ENCODE measurements around the gene SLC23A2.

Gene SLC23A2

DNA sequence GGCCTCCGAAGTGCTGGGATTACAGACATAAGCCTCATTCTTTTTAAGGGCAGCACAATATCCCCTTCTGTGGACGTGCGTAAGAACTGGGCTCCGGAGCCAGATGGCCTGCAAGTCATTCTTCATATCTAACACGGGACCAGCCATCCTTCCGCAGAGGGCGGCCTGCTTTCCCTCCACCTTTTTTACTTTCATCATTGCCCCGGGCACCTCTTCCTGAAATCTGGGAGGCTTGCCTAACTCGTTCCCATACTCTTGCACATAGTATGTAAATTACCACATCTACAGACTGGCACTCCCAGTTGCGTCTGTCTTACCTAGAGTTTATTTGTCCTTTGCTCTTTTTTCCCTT lies 29.9 kb upstream of the SLC23A2 start:
- no peak for TF ChIP-seq FOXP2 (optimal IDR thresholded peaks at IDR 0.05; ENCODE audit: borderline replicate concordance, extremely low read depth, extremely low read length, insufficient read depth)
- no peak for TF ChIP-seq SIN3A (IDR thresholded peaks at IDR 0.05; ENCODE audit: borderline replicate concordance, insufficient read depth, low read length)
- no peak for TF ChIP-seq POLR2AphosphoS5 (IDR thresholded peaks at IDR 0.05; ENCODE audit: low read depth, low read length)
- TF ChIP-seq, protein P1, sequence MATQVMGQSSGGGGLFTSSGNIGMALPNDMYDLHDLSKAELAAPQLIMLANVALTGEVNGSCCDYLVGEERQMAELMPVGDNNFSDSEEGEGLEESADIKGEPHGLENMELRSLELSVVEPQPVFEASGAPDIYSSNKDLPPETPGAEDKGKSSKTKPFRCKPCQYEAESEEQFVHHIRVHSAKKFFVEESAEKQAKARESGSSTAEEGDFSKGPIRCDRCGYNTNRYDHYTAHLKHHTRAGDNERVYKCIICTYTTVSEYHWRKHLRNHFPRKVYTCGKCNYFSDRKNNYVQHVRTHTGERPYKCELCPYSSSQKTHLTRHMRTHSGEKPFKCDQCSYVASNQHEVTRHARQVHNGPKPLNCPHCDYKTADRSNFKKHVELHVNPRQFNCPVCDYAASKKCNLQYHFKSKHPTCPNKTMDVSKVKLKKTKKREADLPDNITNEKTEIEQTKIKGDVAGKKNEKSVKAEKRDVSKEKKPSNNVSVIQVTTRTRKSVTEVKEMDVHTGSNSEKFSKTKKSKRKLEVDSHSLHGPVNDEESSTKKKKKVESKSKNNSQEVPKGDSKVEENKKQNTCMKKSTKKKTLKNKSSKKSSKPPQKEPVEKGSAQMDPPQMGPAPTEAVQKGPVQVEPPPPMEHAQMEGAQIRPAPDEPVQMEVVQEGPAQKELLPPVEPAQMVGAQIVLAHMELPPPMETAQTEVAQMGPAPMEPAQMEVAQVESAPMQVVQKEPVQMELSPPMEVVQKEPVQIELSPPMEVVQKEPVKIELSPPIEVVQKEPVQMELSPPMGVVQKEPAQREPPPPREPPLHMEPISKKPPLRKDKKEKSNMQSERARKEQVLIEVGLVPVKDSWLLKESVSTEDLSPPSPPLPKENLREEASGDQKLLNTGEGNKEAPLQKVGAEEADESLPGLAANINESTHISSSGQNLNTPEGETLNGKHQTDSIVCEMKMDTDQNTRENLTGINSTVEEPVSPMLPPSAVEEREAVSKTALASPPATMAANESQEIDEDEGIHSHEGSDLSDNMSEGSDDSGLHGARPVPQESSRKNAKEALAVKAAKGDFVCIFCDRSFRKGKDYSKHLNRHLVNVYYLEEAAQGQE (IDR thresholded peaks at IDR 0.05; ENCODE audit: insufficient read depth in 1 of 2, low read depth in 2 of 2, low read length in 2 of 2), result no peak
- TF ChIP-seq TAF1 (IDR thresholded peaks at IDR 0.05; ENCODE audit: borderline replicate concordance, insufficient read depth, low read length), result no peak

DNA sequence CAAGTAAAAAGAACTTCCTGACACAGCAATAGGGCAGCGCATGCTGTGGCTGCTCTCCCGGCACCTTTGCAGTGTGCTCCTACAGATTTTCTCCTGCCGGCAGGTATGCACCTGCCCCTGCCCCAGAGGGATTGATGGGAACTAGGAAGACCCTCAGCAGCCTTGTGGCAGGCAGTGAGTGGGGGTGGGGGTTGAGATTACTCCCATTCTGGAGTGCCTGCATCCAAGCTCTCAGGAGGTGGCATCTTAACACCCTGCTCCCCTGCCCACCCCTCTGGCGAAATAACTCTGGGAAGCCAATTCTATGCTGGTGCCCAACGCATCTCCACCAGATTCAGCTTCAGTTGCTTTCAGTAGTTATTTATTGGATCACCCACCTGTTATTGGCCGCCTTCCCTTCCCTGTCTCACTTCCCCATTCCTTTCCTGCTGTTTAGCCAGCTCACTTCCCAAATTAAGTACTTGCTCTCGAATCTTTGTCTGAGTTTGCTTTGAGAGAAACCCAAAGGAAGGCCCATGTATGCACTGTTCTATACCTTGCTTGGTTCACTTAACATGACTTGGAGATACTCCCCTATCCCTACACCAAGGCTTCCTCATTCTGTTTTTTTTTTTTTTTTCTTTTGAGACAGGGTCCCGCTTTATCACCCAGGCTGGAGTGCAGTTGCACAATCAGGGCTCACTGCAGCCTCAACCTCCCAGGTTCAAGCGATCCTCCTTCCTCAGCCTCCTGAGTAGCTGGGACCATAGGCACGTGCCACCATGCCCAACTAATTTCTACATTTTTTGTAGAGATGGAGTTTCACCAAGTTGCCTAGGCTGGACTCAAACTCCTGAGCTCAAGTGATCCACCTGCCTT lies 29.3 kb upstream of the SLC23A2 start:
- no peak for TF ChIP-seq FOXP2 (optimal IDR thresholded peaks at IDR 0.05; ENCODE audit: borderline replicate concordance, extremely low read depth, extremely low read length, insufficient read depth)
- TF ChIP-seq, protein P1 (IDR thresholded peaks at IDR 0.05; ENCODE audit: insufficient read depth in 1 of 2, low read depth in 2 of 2, low read length in 2 of 2), result no peak
- TF ChIP-seq POLR2AphosphoS5 (IDR thresholded peaks at IDR 0.05; ENCODE audit: low read depth, low read length), result no peak
- no peak for TF ChIP-seq SIN3A (IDR thresholded peaks at IDR 0.05; ENCODE audit: borderline replicate concordance, insufficient read depth, low read length)

DNA sequence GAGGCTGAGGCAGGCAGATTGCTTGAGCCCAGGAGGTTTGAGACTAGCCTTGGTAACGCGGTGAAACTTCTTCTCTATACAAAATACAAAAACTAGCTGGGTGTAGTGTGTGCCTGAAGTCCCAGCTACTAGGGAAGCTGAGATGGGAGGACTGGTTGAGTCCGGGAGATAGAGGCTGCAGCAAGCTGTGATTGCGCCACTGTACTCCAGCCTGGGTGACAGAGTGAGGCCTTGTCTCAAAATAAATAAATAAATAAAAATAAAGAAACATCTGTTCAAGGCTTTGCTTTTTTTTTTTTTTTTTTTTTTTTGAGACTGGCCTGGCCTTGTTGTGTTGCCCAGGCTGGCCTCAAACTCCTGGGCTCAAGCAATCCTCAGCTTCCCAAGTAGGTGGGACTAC lies 23.7 kb upstream of the SLC23A2 start:
- no peak for TF ChIP-seq SIN3A (IDR thresholded peaks at IDR 0.05; ENCODE audit: borderline replicate concordance, insufficient read depth, low read length)
- no peak for TF ChIP-seq FOXP2 (optimal IDR thresholded peaks at IDR 0.05; ENCODE audit: borderline replicate concordance, extremely low read depth, extremely low read length, insufficient read depth)
- no peak for TF ChIP-seq POLR2AphosphoS5 (IDR thresholded peaks at IDR 0.05; ENCODE audit: low read depth, low read length)
- TF ChIP-seq, protein P1 (IDR thresholded peaks at IDR 0.05; ENCODE audit: insufficient read depth in 1 of 2, low read depth in 2 of 2, low read length in 2 of 2), result no peak
- TF ChIP-seq TAF1 (IDR thresholded peaks at IDR 0.05; ENCODE audit: borderline replicate concordance, insufficient read depth, low read length), result no peak

DNA sequence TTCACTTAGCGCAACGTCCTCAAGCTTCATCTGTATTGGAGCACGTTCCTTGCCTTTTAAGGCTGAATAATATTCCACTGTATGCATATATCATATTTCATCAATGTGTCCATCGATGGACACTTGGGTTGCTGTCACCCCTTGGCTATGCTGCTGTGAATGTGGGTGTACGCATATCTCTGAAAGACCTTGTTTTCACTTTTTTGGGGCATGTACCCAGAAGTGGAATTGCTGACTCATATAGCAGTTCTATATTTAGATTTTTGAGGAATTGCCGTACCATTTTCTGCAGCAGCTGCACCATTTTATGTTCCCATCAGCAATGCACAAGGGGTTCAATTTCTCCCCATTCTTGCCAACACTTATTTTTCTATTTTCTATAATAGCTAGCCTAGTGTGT lies 22.8 kb upstream of the SLC23A2 start:
- TF ChIP-seq, protein P1 (IDR thresholded peaks at IDR 0.05; ENCODE audit: insufficient read depth in 1 of 2, low read depth in 2 of 2, low read length in 2 of 2), result no peak
- TF ChIP-seq FOXP2 (optimal IDR thresholded peaks at IDR 0.05; ENCODE audit: borderline replicate concordance, extremely low read depth, extremely low read length, insufficient read depth) (no peak), SIN3A (IDR thresholded peaks at IDR 0.05; ENCODE audit: borderline replicate concordance, insufficient read depth, low read length) (no peak), POLR2AphosphoS5 (IDR thresholded peaks at IDR 0.05; ENCODE audit: low read depth, low read length) (no peak), TAF1 (IDR thresholded peaks at IDR 0.05; ENCODE audit: borderline replicate concordance, insufficient read depth, low read length) (no peak)

Measured in PFSK-1 (cell line).